Activated T-helper 1 cell treated with anti-CD3 and anti-CD28 coated beads, Interleukin-2, amount 50 U/mL, for 16 hours (primary cell): ENCODE measurements around the gene AKNA.

Source experiments
- DNase-seq, 2 donors: peaks; one replicate each; pipeline ENCODE4 v3.0.0-alpha.2; 2020; ENCODE audit warnings: low read depth in 1 of 2, low spot score in 1 of 2

Gene AKNA

GRCh38 chr9:114363424-114363823 is 24.4 kb downstream of the AKNA start:
- no peak for DNase-seq

DNA sequence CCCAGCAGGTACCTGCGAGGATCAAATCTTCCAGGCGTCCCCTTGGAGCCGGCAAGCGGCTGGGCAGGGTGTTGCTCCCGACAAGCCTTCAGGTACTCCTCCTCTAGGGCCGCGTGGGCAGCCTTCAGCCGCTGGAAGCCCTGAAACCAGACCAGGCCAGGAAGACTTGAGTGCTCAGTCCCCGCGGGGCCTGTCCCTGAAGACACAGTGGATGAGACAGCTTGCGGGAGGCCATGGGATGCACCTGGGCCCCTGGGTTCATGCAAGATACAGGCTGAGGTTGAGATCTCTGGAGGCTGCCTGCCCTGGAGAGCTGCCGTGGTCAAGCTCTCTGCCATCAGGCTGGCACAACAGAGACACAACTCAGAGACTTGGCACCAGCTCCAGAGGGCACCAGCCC is 25.4 kb downstream of the AKNA start:
- DNase-seq, result no peak

GRCh38 chr9:114361542-114361941 is 26.2 kb downstream of the AKNA start:
- DNase-seq, result no peak

DNA sequence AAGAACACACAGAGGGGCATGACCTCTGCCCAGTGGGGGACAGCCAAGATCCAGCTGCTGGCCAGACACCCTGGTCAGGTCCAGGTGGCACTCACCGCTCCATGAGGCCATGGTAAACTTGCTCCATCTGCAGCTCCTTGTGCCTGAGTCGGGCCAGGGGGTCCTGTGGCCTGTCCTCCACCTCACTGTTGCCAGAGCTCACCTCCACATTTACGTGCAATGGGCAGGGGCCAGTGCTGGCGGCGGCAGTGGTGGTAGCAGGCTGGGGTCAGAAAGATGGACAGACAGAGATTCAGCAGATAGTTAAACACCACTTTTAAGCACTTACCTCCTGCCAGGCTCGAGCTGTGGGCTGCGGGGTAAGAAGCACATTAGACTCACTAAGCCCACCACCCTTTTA is 28.0 kb downstream of the AKNA start:
- no peak for DNase-seq

GRCh38 chr9:114357911-114358328 is 29.9 kb downstream of the AKNA start:
- no peak for DNase-seq

GRCh38 chr9:114357360-114357759 is 30.4 kb downstream of the AKNA start:
- no peak for DNase-seq

DNA sequence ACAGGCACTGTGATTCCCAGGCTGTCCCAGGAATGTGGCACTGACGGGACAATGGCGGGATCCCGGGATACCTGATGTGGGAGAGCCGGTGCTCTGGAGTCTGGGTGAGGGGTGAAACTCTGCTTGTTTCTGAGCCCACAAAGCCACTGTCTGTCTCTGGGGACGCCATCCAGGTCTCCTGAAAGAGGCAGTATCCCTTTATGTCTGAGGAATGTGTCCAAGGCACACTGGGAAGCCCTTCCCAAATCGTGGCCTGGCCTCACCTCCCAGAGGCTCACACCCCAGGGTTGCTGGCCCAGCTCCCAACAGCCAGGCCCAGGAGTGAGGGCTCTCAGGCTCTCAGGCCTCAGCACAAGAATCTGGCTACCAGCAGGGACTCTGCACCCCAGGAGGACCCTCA is 31.0 kb downstream of the AKNA start:
- DNase-seq, result no peak

GRCh38 chr9:114355821-114356220 is 32.0 kb downstream of the AKNA start:
- DNase-seq, result no peak

DNA sequence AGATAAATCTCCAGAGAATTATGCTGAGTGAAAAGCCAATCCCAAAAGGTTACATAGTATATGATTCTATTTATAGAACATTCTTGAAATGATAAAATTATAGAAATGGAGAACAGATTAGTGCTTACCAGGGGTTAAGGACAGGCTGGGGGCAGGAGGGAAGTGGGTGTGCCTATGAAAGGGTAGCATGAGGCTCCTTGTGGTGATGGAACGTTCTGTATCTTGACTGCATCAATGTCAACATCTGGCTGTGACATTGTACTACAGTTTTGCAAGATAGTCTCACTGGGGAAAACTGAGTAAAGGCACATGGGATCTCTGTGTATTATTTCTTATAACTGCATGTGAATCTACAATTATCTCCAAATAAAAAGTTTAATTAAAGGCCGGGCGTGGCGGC is 35.9 kb downstream of the AKNA start:
- no peak for DNase-seq

DNA sequence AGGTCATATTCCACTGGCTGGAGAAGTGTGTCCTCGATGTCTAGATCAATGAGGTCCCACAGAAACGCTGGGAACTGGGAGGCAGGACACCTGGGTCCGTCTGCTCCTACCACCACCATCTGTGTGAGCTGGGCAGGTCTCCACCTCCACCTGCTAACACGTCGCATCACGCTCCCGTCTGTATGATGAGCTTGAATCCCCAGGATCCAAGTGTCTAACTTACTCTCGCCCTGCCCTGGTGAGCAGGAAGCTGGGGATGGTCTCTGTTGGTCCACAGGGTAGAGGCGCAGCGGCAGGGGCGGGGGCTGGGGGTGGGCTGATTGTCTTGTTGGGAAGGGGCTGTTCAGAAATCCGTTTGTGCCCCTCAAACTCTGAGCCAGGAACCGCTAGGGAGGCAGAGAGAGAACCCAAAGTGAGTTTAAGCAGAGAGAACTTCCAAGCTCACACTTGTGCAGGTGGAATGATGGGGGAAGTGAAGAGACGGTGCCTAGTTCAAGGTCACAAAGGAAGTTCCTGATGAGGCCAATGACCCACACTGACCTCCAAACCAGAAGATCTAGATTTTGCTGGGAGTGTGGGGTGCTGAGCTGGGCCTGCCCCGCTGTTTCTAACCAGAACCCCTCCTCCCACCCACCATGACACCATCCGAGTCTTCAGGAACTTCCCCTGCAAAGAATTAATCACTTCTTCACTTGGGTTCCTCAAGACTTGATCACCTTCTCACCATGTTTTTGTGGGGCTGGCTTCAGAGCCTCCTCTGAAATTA is 37.0 kb downstream of the AKNA start:
- DNase-seq, result no peak

DNA sequence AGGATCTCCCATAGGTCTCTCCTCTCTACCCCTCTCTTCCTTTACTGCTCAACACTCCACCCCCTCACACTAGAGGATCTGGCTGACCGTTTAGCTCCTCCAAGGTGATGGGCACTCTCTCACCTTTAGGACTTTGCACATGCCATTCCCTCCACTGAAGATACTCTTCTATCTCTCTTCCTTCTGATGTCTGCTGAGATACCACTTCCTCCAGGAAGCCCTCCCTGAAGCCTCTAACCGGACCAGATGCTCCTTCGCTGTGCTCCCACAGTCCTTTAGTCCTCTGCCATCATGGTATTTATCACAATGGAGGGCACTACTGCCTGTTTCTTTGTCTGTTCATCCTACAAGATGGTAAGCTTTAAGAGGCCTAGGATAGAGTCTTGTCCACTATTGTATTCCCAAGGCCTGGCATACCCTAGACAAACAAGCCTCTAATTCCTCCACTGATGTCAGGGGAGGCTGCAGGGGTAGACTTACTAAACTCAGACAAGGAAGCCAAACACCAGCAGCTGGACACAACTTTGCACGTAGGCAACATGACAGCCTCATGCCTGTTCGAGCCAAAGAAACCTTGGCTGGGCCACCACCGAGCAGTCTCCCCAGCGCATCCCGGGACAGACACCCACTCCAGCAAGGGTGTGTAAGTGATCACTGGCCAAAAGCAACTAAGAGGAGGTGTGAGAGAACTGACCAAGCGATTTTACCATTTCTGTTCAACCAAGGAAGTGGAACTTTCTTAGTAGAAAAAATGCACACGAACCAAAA is 37.9 kb downstream of the AKNA start:
- DNase-seq, result no peak

DNA sequence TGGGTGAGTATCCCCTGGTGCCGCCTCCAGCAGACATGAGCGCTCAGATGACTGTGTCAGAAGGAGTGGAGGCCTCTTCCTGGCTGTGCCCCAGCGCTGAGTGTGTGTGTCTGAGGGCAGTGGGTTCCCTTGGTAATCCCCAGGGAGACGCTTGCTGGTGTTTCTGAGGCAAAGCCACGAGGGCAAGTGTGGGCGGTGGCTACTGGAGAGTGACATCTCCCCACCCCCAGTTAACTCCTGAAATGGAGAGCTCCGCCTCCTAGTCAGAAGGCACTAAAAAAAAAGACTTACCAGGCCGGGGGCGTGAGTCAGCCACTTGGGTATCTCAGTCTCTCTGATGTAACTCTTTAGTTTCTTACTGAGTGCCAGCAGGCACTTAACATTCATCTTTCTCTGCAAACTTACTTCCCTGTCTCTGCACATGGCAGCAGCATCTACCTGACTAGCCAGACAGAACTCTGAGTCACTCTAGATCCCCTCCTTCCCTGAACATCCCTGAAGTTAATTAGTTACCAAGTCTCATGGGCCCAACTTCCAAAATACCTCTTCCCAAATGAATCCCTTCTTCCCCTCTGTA is 38.8 kb downstream of the AKNA start:
- peak in 1 of 2 donors; percentile 64 for DNase-seq

- DNase-seq, result no peak
Observed at GRCh38 chr9:114348261-114348905, 39.4 kb downstream of the AKNA start.

DNA sequence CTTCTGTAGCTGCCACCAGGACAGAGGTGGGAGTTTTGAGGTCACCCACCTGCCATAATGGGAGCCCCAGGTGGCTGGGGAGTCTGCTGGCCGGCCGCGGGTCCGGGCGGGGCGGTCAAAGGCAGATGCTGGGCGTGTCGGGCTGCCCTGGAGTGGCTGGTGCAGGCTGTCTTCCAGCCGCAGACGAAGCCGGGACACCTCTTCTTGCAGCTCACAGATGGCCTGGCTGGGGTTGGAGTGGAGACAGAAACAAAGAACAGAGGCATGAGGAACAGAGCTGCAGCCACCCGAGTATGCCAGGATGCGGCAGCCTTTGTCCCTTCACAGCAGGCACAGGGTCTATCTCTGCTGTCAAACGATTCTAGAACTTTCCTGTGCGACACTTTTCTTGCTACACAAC is 40.1 kb downstream of the AKNA start:
- DNase-seq, result no peak

DNA sequence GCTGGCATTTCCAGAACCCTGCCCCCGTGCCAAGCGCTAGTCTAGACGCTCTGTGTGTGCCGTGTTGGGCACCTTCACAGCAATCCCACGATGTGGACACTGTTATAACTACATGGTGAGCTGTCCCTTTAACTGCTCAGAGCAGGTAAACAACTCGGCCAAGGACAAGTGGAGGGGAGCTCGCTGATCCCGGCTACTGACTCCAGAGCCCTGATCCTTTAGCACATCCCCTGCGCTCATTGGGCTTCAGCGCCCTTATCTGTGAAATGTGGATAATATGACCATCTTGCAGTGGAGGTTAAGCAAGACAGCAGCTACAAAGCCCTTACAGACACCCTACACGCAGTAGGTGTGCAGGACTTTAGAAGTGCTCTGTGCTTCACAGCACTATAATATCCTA is 41.6 kb downstream of the AKNA start:
- DNase-seq, result no peak

DNA sequence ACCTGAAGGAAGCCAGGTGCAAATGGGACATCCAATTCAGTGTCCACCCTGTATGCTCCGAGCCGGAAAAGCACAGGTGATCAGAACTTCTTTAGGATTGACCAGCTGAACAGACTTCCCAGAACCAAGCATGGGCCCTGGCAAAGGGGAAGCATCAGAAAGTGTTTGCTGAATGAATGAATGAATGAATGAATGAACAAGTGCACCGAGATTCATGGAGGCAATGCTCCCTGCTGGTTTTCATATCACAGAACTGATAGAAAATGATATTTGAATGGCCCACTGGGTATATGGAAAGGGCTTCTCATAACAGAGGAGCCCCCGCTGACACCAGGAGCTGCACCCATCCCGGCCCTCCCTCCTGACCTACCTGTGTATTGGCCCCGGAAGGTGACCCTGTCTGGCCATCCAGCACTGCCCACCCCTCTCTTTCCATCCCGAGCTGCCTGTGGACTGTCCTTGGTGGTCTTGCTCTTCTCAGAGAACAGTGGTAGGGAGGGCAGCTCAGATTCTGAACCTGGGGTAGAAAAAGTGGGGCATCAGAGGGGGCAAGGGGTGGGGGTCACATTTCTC is 42.2 kb downstream of the AKNA start:
- no peak for DNase-seq

- DNase-seq, result no peak
Observed at GRCh38 chr9:114344692-114345091, 43.1 kb downstream of the AKNA start.

DNA sequence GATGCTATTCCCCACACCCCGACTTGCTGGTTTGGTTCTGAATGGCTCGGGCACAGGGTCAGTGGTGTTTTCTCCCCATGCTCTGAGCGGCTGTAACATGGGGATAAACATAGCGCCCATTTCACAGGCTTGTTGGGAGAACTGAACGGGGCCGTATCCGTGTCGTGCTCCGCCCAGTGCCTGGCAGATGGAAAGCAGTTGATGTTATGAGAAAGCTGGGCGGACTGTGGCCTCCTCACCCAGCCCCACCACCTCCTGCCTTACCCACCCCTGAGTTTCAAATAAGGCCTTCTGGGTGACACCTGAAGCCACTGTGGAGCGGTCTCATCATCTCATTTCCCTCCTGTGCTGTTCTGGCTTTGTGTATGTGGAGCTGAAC is 43.6 kb downstream of the AKNA start:
- DNase-seq, result no peak

- DNase-seq, result no peak
Observed at GRCh38 chr9:114343471-114344187, 44.2 kb downstream of the AKNA start.

DNA sequence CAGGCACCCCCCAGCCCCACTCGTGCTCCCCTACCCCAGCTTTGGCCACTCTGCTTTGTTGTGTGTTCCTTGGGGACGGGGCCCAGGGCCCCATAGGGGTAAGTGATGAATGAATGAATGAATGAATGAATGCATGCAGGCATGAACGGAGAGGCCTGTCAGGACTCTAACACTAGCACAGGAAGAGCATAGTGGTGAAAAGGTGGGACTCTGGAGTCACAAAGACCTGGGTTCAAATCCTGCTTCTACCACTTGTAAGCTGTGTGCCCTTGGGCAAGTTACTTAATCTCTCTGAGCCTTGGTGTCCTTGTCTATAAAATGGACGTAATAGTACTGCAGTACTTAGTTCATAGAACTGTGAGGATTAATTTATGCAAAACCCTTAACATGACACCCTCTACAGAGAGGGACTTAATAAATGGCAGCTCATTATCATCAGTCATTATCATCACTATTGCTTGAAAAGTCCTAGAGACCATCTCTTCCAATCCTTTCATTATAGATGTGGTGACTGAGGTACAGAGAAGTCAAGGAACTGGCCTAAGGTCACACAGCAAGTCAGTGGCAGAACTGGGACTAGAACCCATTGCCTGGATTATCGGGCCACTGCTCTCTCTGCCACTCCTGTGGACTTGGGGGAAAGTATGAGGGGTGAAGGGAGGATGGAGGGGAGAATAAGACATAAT is 44.9 kb downstream of the AKNA start:
- DNase-seq, result no peak
